Chondrocyte (in vitro differentiated cells): ENCODE data around the gene WWC1. TPM values are rescaled to one million over a fixed set of nuclear protein-coding genes. Genes with fewer than 3 reads are reported as not detected.

ENCODE experiments used
- DNase-seq: peaks from one replicate; pipeline ENCODE4 v3.0.0; 2021; ENCODE audit warnings: mixed read lengths, low spot score
- H3K27ac Mint-ChIP-seq: one replicate; pipeline ENCODE4 v1.8.0; 2021; ENCODE audit warnings: mild to moderate bottlenecking, moderate library complexity, mixed read lengths; ENCODE audit not compliant: unreplicated experiment
- H3K27me3 Mint-ChIP-seq: 2 replicates; pipeline ENCODE4 v1.8.0; 2021; ENCODE audit warnings: low read depth, mixed read lengths
- H3K36me3 Mint-ChIP-seq: 2 replicates; pipeline ENCODE4 v1.8.0; 2021; ENCODE audit warnings: low read depth, mixed read lengths
- H3K4me1 Mint-ChIP-seq: 2 replicates; pipeline ENCODE4 v1.8.0; 2021; ENCODE audit warnings: low read depth, mild to moderate bottlenecking, mixed read lengths
- H3K4me3 Mint-ChIP-seq: one replicate; pipeline ENCODE4 v1.8.0; 2021; ENCODE audit warnings: mild to moderate bottlenecking, moderate library complexity, mixed read lengths; ENCODE audit not compliant: unreplicated experiment
- H3K9me3 Mint-ChIP-seq: 2 replicates; pipeline ENCODE4 v1.8.0; 2021; ENCODE audit warnings: low read depth, mixed read lengths
- total RNA-seq: library from RNA; stranded (reverse); gene quantifications from 3 replicates; pipeline ENCODE4 v1.2.1, GENCODE V29; 2021
- TF ChIP-seq, protein P1 (sequence below): fragments of 200-600 bp; sonication (generic); IDR thresholded peaks from 2 replicates; pipeline ENCODE4 v1.5.0; 2021; ENCODE audit warnings: antibody characterized with exemption, mild to moderate bottlenecking, moderate library complexity

Gene WWC1
- total RNA-seq, 1 donor from 2014 or later = 2.1 TPM

DNA sequence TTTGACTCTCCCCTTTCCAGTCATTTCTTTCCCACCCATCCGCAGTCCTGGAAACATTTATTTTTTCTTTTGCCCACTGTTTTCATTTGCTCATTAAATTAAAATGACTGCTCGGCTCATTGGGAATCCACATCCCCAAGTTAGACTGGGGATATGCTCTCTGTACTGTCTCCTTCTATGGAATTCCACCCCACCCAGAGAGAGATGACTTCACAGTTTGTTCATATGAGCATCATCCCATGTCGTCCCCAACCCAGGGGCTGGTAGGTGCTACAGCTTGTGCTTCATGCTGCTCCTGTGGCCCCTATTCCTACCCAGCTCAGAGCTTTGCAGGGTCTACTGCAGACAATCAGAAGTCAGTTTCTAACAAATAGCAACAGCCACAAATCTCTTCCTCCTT lies 178.4 kb downstream of the WWC1 start:
- Mint-ChIP-seq H3K4me1 (peaks cover 19% of the 10 kb centered on the region), H3K4me3 (no peak overlapping the region), H3K9me3 (no peaks in the 10 kb centered on the region), H3K27ac (no peak overlapping the region), H3K36me3 (no peaks in the 10 kb centered on the region), H3K27me3 (peaks cover 4% of the 10 kb centered on the region)
- no peak for DNase-seq
- TF ChIP-seq, protein P1, sequence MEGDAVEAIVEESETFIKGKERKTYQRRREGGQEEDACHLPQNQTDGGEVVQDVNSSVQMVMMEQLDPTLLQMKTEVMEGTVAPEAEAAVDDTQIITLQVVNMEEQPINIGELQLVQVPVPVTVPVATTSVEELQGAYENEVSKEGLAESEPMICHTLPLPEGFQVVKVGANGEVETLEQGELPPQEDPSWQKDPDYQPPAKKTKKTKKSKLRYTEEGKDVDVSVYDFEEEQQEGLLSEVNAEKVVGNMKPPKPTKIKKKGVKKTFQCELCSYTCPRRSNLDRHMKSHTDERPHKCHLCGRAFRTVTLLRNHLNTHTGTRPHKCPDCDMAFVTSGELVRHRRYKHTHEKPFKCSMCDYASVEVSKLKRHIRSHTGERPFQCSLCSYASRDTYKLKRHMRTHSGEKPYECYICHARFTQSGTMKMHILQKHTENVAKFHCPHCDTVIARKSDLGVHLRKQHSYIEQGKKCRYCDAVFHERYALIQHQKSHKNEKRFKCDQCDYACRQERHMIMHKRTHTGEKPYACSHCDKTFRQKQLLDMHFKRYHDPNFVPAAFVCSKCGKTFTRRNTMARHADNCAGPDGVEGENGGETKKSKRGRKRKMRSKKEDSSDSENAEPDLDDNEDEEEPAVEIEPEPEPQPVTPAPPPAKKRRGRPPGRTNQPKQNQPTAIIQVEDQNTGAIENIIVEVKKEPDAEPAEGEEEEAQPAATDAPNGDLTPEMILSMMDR = no peak

DNA sequence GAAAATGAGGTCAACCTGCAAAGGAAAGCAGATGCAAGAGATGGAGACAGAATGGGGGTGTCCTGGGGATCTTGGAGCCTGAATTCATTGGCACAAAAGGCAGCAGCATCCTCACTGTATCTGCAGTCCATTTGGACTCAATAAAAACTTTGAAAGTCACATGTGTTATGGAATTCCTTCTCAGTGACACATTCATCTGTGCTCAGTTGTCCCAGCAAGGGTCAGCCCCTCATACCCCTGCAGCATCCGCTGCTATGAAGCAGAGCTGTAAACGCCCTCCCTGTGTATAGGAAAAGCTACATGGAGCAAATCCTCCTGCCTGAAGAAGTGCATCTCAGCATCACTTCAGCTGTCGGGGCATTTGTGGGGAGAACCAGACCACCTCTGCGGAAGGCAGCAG lies 180.3 kb downstream of the WWC1 start:
- H3K4me1 Mint-ChIP-seq = peaks cover 19% of the 10 kb centered on the region
- H3K9me3 Mint-ChIP-seq = no peaks in the 10 kb centered on the region
- peak overlapping the region; percentile 86 for H3K27ac Mint-ChIP-seq
- H3K36me3 Mint-ChIP-seq = no peaks in the 10 kb centered on the region
- DNase-seq = no peak
- no peak overlapping the region for H3K4me3 Mint-ChIP-seq
- H3K27me3 Mint-ChIP-seq = peaks cover 4% of the 10 kb centered on the region
- TF ChIP-seq, protein P1 = no peak

DNA sequence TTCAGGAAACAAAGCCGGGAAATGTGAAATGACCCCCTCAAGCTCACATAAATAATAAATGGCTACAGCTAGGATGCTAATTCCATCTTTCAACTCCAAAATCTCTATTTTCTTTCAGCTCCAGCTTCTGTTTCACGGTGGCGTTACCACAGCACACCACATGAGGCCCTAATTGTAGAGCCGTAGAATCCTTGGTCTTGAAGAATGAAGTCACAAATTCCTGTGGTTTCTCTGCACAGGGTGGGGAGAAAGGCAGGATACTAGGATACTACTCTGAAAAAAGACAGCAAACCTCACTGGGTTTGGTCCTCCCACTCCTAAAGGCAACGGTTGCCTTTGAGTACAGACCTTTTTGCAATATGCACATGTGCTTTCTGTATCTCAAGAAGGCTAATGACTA lies 180.9 kb downstream of the WWC1 start:
- no peaks in the 10 kb centered on the region for H3K9me3 Mint-ChIP-seq
- peaks cover 4% of the 10 kb centered on the region for H3K27me3 Mint-ChIP-seq
- no peak for DNase-seq
- no peaks in the 10 kb centered on the region for H3K36me3 Mint-ChIP-seq
- H3K4me3 Mint-ChIP-seq = no peak overlapping the region
- peak overlapping the region; percentile 86 for H3K27ac Mint-ChIP-seq
- H3K4me1 Mint-ChIP-seq = peaks cover 19% of the 10 kb centered on the region
- TF ChIP-seq, protein P1 = peak; percentile 77

DNA sequence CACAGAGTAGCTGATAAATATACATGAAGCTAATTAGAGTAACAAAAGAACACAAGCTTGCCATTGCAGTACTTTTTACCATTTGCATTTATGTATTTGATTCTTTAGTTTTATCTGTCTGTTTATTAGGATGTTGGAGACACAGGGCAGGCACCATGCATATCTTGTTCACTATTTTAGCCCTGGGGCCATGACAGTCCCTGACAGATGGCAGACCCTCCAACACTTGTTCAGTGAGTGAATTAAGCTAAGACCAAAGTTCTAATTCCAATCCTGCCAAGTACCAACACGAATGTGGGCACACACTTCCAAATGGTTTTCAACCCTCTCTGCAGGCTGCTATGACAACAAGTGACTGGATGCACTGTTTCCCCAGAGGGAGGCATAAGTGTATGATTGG lies 182.9 kb downstream of the WWC1 start:
- Mint-ChIP-seq H3K4me1 (peaks cover 16% of the 10 kb centered on the region), H3K27me3 (peaks cover 4% of the 10 kb centered on the region), H3K36me3 (no peaks in the 10 kb centered on the region), H3K27ac (no peak overlapping the region), H3K4me3 (no peak overlapping the region), H3K9me3 (no peaks in the 10 kb centered on the region)
- no peak for DNase-seq
- TF ChIP-seq, protein P1 = no peak

DNA sequence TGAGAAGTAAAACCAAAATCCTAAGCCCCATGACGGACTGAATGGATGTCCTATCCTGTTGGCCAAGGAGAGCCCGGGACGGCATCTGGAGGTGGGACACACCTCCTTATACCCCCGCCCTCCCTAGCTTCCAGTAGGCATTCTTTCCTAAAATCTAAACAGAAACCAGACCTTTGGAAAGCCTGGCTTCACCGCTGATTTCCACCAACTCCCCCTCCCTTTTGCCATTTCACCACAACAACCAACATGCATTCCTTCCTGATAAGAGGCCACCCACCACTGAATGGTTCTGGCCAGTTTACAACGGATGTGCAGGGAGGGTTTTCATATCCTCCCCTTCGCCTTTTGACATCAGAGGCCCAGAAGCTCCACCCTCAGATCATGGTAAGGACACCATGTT lies 185.6 kb downstream of the WWC1 start:
- no peak for DNase-seq
- H3K4me3 Mint-ChIP-seq = no peak overlapping the region
- peaks cover 10% of the 10 kb centered on the region for H3K4me1 Mint-ChIP-seq
- H3K27ac Mint-ChIP-seq = peak overlapping the region; percentile 39
- no peaks in the 10 kb centered on the region for H3K27me3 Mint-ChIP-seq
- TF ChIP-seq, protein P1 = no peak
- no peaks in the 10 kb centered on the region for H3K9me3 Mint-ChIP-seq
- no peaks in the 10 kb centered on the region for H3K36me3 Mint-ChIP-seq
